Suprapubic skin (tissue), 4 donors: ENCODE measurements around the gene RNF41.

Experiments used
- POLR2A ChIP-seq, 2 donors: fragments of 450-650 bp; IDR thresholded peaks; one replicate each; pipeline ENCODE4 v1.6.1; 2017; ENCODE audit warnings: antibody characterized with exemption in 2 of 2, mild to moderate bottlenecking in 2 of 2, moderate library complexity in 2 of 2
- POLR2AphosphoS5 ChIP-seq, 3 donors: sonication (generic); formaldehyde crosslinking; IDR thresholded peaks; one replicate each; pipeline ENCODE4 v1.6.1; 2017; ENCODE audit warnings: antibody characterized with exemption in 3 of 3

DNA sequence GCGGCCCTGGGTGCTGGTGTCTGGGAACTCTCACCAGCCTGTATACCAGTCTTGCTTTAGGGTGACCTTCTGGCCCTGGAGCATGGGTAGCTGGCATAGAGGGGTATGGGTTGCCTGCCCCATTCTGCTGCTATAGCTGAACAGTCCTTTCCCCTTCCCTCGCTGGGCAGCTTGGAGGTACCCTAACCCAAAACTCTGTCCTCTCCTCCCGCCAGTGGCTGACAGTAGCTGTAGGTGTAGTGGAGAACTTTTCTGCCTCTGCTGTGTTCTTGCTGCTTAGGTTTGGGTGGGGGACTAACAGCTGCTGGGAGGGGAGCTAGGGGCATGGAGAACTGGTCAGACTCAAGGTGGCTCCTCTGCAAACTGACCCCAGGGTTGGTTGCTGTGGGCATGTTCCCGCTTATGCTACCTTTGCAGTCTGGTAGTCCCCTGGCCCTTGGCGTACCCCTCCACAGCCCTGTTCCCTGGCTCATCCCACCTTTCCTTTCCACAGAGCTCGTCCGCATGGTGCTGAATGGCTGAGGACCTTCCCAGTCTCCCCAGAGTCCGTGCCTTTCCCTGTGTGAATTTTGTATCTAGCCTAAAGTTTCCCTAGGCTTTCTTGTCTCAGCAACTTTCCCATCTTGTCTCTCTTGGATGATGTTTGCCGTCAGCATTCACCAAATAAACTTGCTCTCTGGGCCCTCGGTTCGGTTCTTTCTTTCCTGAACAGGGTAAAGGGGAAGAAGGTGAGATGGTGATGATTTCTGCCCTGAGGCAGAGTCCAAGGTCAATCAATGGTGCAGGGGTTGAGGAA, 60.6 kb downstream of the RNF41 start:
- TF ChIP-seq POLR2A (IDR thresholded peaks at IDR 0.05) (no peak), POLR2AphosphoS5 (IDR thresholded peaks at IDR 0.05) (no peak)
